ENCODE results near the gene YWHAE. TPM values are rescaled to one million over a fixed set of nuclear protein-coding genes. Genes with fewer than 3 reads are reported as not detected.

The YWHAE gene
- total and polyA plus RNA-seq, 9 of the 15 experiments (the other 6 are each of a cell fraction or from before 2014, with no cell fraction given) = 184 to 727 (median 448) TPM

DNA sequence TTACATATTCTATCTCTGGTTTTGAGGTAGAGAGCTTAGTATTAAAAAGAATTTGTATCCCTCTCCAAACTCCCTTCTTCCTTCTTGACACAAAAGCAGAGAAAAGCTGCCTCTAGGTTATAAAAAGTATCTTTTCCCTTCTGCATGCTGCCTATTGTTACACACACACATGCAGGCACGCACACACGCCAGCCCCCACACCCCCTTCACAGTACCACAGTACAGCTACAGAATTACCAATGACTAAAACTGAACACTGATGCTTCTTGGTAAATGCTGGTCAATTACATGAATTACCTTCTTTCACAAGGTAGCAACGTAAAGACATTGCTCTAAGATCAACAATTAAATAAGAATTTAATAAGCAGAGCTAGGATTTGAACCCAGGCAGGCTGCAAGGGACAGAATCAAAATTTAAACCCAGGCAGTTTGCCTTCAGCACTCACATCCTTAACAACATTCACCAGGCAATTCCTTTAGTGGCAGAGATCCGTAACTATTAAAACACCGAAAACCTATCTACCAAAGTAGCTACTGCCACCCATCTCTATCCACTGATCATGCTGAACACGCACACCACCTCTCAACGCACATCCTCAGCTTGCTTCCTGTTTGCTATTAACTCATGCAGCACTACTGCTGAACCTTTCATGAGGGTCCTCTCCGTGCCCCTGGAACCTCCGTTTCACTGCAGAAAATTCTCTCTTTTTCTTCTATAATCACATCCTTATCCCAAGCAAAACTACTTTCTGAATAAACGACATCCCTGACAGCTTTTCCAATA lies 37.8 kb downstream of the YWHAE start:
- BruUV-seq (replicated peaks) = no TSS peak
- in situ Hi-C loops (cut with MboI) (no loop called here), intact Hi-C loops (cut with micrococcal nuclease) (no loop called here)
- peaks cover 83% of the 10 kb centered on the region for H3K79me2 ChIP-seq (ENCODE audit: control insufficient read depth, insufficient read depth, low read length)
- no peak overlapping the region for H3K9ac ChIP-seq (ENCODE audit: insufficient read depth in 1 of 2, low read depth in 2 of 2, low read length in 2 of 2)
- TF ChIP-seq, protein P1, sequence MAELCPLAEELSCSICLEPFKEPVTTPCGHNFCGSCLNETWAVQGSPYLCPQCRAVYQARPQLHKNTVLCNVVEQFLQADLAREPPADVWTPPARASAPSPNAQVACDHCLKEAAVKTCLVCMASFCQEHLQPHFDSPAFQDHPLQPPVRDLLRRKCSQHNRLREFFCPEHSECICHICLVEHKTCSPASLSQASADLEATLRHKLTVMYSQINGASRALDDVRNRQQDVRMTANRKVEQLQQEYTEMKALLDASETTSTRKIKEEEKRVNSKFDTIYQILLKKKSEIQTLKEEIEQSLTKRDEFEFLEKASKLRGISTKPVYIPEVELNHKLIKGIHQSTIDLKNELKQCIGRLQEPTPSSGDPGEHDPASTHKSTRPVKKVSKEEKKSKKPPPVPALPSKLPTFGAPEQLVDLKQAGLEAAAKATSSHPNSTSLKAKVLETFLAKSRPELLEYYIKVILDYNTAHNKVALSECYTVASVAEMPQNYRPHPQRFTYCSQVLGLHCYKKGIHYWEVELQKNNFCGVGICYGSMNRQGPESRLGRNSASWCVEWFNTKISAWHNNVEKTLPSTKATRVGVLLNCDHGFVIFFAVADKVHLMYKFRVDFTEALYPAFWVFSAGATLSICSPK (IDR thresholded peaks at IDR 0.05; ENCODE audit: borderline replicate concordance) = no peak
- TF ChIP-seq POLR2A (conservative IDR thresholded peaks at IDR 0.05) = 0 out of 2 replicates have a peak, but pooled peaks have one; percentile 10
- no peak overlapping the region for H3K27ac ChIP-seq (ENCODE audit: extremely low read depth, low read depth, low read length)
- WGBS (ENCODE audit: insufficient coverage, low coverage, missing lambda C conversion rate) = 78% methylated on average over 7 of the region's 10 CpGs
- H3K27me3 ChIP-seq (ENCODE audit: control insufficient read depth in 2 of 2, insufficient read depth in 2 of 2, low read length in 2 of 2) = no peaks in the 10 kb centered on the region
- H3K36me3 ChIP-seq (ENCODE audit: control insufficient read depth, insufficient read depth, low read length) = peaks cover 73% of the 10 kb centered on the region
- no peak overlapping the region for H3K4me3 ChIP-seq
- peaks cover 30% of the 10 kb centered on the region for H4K20me1 ChIP-seq (replicated peaks; ENCODE audit: control insufficient read depth, insufficient read depth, low read length)
- no peak overlapping the region for H2AFZ ChIP-seq (ENCODE audit: low read depth, low read length)
- H3K4me2 ChIP-seq (ENCODE audit: insufficient read depth, low read length) = no peak overlapping the region
- no peaks in the 10 kb centered on the region for H3K9me1 ChIP-seq (ENCODE audit: control insufficient read depth, insufficient read depth, low read length)
- ChIA-PET CTCF (ENCODE audit: low intra/inter-chr PET ratio) (interaction anchor here (0.6 kb wide), 1 partner anchor 150 kb away, joined by 3 read pairs; no protein-coding TSS in a partner anchor), POLR2A (interaction anchor here (0.6 to 1.8 kb wide), 4 partner anchors 17 to 133 kb away, joined by 3 to 6 read pairs (median 5); no protein-coding TSS in a partner anchor)
- DNase-seq (ENCODE audit: extremely low read depth in 1 of 4, low spot score in 3 of 4) (no peak), ATAC-seq (no peak), FAIRE-seq (no peak)
- no peaks in the 10 kb centered on the region for H3K9me3 ChIP-seq (replicated peaks; ENCODE audit: control insufficient read depth, insufficient read depth, low read depth, low read length)
- no peaks in the 10 kb centered on the region; a peak in 1 of 5 replicates for H3K4me1 ChIP-seq (replicated peaks in 1 of 2; ENCODE audit: control insufficient read depth in 2 of 2, insufficient read depth in 2 of 2, low read length in 2 of 2)

DNA sequence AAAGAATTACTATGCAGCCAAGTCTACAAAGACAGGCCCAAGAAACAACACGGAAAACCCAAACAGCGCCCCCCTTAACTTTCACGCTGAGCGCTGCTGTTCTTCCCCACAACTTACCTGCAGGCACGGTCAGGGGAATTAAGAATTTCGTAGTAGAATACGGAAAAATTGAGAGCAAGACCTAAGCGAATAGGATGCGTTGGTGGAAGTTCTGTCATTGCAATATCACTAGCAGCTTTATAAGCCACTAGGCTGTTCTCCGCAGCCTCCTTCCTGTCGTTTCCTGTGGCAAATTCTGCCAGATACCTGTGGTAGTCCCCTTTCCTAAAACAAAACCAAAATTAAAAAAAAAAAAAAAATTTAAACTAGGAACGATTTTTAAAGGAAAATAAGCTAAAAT lies 39.0 kb downstream of the YWHAE start:
- intact Hi-C loops (cut with micrococcal nuclease) (no loop called here), in situ Hi-C loops (cut with MboI) (no loop called here)
- ChIA-PET CTCF (ENCODE audit: low intra/inter-chr PET ratio) (no interaction called here), POLR2A (interaction anchor here (1.8 kb wide), 1 partner anchor 135 kb away, joined by 4 read pairs; no protein-coding TSS in a partner anchor)
- Histone ChIP-seq H3K9ac (ENCODE audit: insufficient read depth in 1 of 2, low read depth in 2 of 2, low read length in 2 of 2) (no peak overlapping the region), H3K4me3 (no peak overlapping the region), H2AFZ (ENCODE audit: low read depth, low read length) (no peak overlapping the region), H3K4me2 (ENCODE audit: insufficient read depth, low read length) (no peak overlapping the region), H3K79me2 (ENCODE audit: control insufficient read depth, insufficient read depth, low read length) (peaks cover 78% of the 10 kb centered on the region), H3K9me1 (ENCODE audit: control insufficient read depth, insufficient read depth, low read length) (no peaks in the 10 kb centered on the region), H3K27ac (ENCODE audit: extremely low read depth, low read depth, low read length) (no peak overlapping the region), H3K9me3 (replicated peaks; ENCODE audit: control insufficient read depth, insufficient read depth, low read depth, low read length) (no peaks in the 10 kb centered on the region), H4K20me1 (replicated peaks; ENCODE audit: control insufficient read depth, insufficient read depth, low read length) (peaks cover 22% of the 10 kb centered on the region), H3K27me3 (ENCODE audit: control insufficient read depth in 2 of 2, insufficient read depth in 2 of 2, low read length in 2 of 2) (no peaks in the 10 kb centered on the region), H3K36me3 (ENCODE audit: control insufficient read depth, insufficient read depth, low read length) (peaks cover 79% of the 10 kb centered on the region), H3K4me1 (replicated peaks in 1 of 2; ENCODE audit: control insufficient read depth in 2 of 2, insufficient read depth in 2 of 2, low read length in 2 of 2) (no peaks in the 10 kb centered on the region; a peak in 1 of 5 replicates)
- DNase-seq (ENCODE audit: extremely low read depth in 1 of 4, low spot score in 3 of 4) = no peak
- ATAC-seq = no peak
- FAIRE-seq = no peak
- WGBS (ENCODE audit: insufficient coverage, low coverage, missing lambda C conversion rate) = 87% methylated on average over 10 of the region's 12 CpGs
- BruUV-seq (replicated peaks) = TSS peak; percentile 18
- TF ChIP-seq, protein P2, sequence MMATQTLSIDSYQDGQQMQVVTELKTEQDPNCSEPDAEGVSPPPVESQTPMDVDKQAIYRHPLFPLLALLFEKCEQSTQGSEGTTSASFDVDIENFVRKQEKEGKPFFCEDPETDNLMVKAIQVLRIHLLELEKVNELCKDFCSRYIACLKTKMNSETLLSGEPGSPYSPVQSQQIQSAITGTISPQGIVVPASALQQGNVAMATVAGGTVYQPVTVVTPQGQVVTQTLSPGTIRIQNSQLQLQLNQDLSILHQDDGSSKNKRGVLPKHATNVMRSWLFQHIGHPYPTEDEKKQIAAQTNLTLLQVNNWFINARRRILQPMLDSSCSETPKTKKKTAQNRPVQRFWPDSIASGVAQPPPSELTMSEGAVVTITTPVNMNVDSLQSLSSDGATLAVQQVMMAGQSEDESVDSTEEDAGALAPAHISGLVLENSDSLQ (IDR thresholded peaks at IDR 0.05) = no peak
- no peak for TF ChIP-seq ZFPM2 (CRISPR knock-in tag; IDR thresholded peaks at IDR 0.05)
- no peak for TF ChIP-seq NCOA2 (IDR thresholded peaks at IDR 0.05; ENCODE audit: partially characterized antibody in 2 of 2)
- TF ChIP-seq COPS2 (conservative IDR thresholded peaks at IDR 0.05) = no peak
- TF ChIP-seq HMGN3 (IDR thresholded peaks at IDR 0.05; ENCODE audit: borderline replicate concordance, extremely low read depth, insufficient read length, low read depth, low read length) = no peak

All from K562 (cell line).